Activated CD4-positive, alpha-beta memory T cell treated with anti-CD3 and anti-CD28 coated beads for 36 hours (primary cell): ENCODE results near the gene ADCY1. TPM values are rescaled to one million over a fixed set of nuclear protein-coding genes. Genes with fewer than 3 reads are reported as not detected.

Experiments used
- CTCF ChIA-PET: fragments of 350-600 bp; sonication (Branson Sonifier 250); formaldehyde crosslinking; loops from one replicate; lab custom pipeline; 2021; ENCODE audit warnings: antibody characterized with exemption, inconsistent platforms; lab: Charles Lee
- POLR2A ChIA-PET: fragments of 350-600 bp; sonication (Branson Sonifier 250); formaldehyde crosslinking; loops from one replicate; lab custom pipeline; 2021; ENCODE audit warnings: antibody characterized with exemption; lab: Charles Lee
- DNase-seq: peaks from one replicate; pipeline ENCODE4 v3.0.0-alpha.2; 2020
- H3K27ac Mint-ChIP-seq: one replicate; pipeline ENCODE4 v1.8.0; 2021; ENCODE audit warnings: mixed read lengths
- H3K27me3 Mint-ChIP-seq: one replicate; pipeline ENCODE4 v1.8.0; 2021; ENCODE audit warnings: mixed read lengths
- H3K36me3 Mint-ChIP-seq: one replicate; pipeline ENCODE4 v1.8.0; 2021; ENCODE audit warnings: mixed read lengths
- H3K4me1 Mint-ChIP-seq: one replicate; pipeline ENCODE4 v1.8.0; 2021; ENCODE audit warnings: low read depth, mixed read lengths
- H3K4me3 Mint-ChIP-seq: one replicate; pipeline ENCODE4 v1.8.0; 2021; ENCODE audit warnings: mild to moderate bottlenecking, mixed read lengths
- H3K9me3 Mint-ChIP-seq: one replicate; pipeline ENCODE4 v1.8.0; 2021; ENCODE audit warnings: mixed read lengths
- intact Hi-C: fragments of 100-400 bp; cut with micrococcal nuclease; formaldehyde crosslinking; loops from one replicate; pipeline ENCODE4 v1.15.1; 2023
- total RNA-seq, 2 experiments: library from RNA; stranded (reverse); gene quantifications; one replicate each; pipeline ENCODE4 v1.2.3, GENCODE V29; 2021

Gene ADCY1
- total RNA-seq, 2 experiments from 2014 or later = 0.57 to 0.58 TPM

- Mint-ChIP-seq H3K27me3 (no peaks in the 10 kb centered on the region), H3K9me3 (no peaks in the 10 kb centered on the region), H3K4me3 (no peak overlapping the region), H3K27ac (no peak overlapping the region), H3K4me1 (no peaks in the 10 kb centered on the region), H3K36me3 (no peaks in the 10 kb centered on the region)
- ChIA-PET CTCF (no interaction called here), POLR2A (no interaction called here)
- intact Hi-C loops = no loop called here
- no peak for DNase-seq
Measured at GRCh38 chr7:45599851-45600706, 25.9 kb downstream of the ADCY1 start.

- ChIA-PET POLR2A (no interaction called here), CTCF (no interaction called here)
- Mint-ChIP-seq H3K4me1 (no peaks in the 10 kb centered on the region), H3K4me3 (no peak overlapping the region), H3K27me3 (no peaks in the 10 kb centered on the region), H3K27ac (no peak overlapping the region), H3K36me3 (no peaks in the 10 kb centered on the region), H3K9me3 (no peaks in the 10 kb centered on the region)
- intact Hi-C loops = no loop called here
- peak; percentile 1 for DNase-seq
Measured at GRCh38 chr7:45601094-45601493, 26.9 kb downstream of the ADCY1 start.

- DNase-seq = peak; percentile 2
- Mint-ChIP-seq H3K9me3 (no peaks in the 10 kb centered on the region), H3K4me1 (no peaks in the 10 kb centered on the region), H3K36me3 (no peaks in the 10 kb centered on the region), H3K4me3 (no peak overlapping the region), H3K27me3 (no peaks in the 10 kb centered on the region), H3K27ac (no peak overlapping the region)
- intact Hi-C loops = no loop called here
- CTCF ChIA-PET = no interaction called here
- POLR2A ChIA-PET = no interaction called here
Measured at GRCh38 chr7:45601816-45602540, 27.8 kb downstream of the ADCY1 start.

- intact Hi-C loops = no loop called here
- ChIA-PET CTCF (no interaction called here), POLR2A (no interaction called here)
- DNase-seq = no peak
- Mint-ChIP-seq H3K4me1 (no peaks in the 10 kb centered on the region), H3K9me3 (no peaks in the 10 kb centered on the region), H3K36me3 (no peaks in the 10 kb centered on the region), H3K27ac (no peak overlapping the region), H3K27me3 (peaks cover 7% of the 10 kb centered on the region), H3K4me3 (no peak overlapping the region)
Measured at GRCh38 chr7:45606050-45606449, 31.9 kb downstream of the ADCY1 start.

- Mint-ChIP-seq H3K36me3 (no peaks in the 10 kb centered on the region), H3K27me3 (peaks cover 7% of the 10 kb centered on the region), H3K4me3 (no peak overlapping the region), H3K9me3 (no peaks in the 10 kb centered on the region), H3K27ac (no peak overlapping the region), H3K4me1 (no peaks in the 10 kb centered on the region)
- ChIA-PET POLR2A (no interaction called here), CTCF (no interaction called here)
- intact Hi-C loops = no loop called here
- DNase-seq = no peak
Measured at GRCh38 chr7:45606931-45607330, 32.8 kb downstream of the ADCY1 start.

- Mint-ChIP-seq H3K27me3 (peaks cover 7% of the 10 kb centered on the region), H3K27ac (no peak overlapping the region), H3K4me3 (no peak overlapping the region), H3K36me3 (no peaks in the 10 kb centered on the region), H3K4me1 (no peaks in the 10 kb centered on the region), H3K9me3 (peaks cover 17% of the 10 kb centered on the region)
- ChIA-PET POLR2A (no interaction called here), CTCF (no interaction called here)
- DNase-seq = no peak
- intact Hi-C loops = no loop called here
Measured at GRCh38 chr7:45609180-45609579, 35.0 kb downstream of the ADCY1 start.

GRCh38 chr7:45610019-45610418, 35.9 kb downstream of the ADCY1 start:
- intact Hi-C loops = no loop called here
- Mint-ChIP-seq H3K4me1 (no peaks in the 10 kb centered on the region), H3K9me3 (peaks cover 24% of the 10 kb centered on the region), H3K36me3 (no peaks in the 10 kb centered on the region), H3K27me3 (peaks cover 7% of the 10 kb centered on the region), H3K27ac (no peak overlapping the region), H3K4me3 (no peak overlapping the region)
- no peak for DNase-seq
- ChIA-PET CTCF (no interaction called here), POLR2A (no interaction called here)

GRCh38 chr7:45610660-45611299, 36.6 kb downstream of the ADCY1 start:
- intact Hi-C loops = no loop called here
- Mint-ChIP-seq H3K4me3 (no peak overlapping the region), H3K27ac (no peak overlapping the region), H3K9me3 (peaks cover 28% of the 10 kb centered on the region), H3K4me1 (no peaks in the 10 kb centered on the region), H3K36me3 (no peaks in the 10 kb centered on the region), H3K27me3 (peaks cover 7% of the 10 kb centered on the region)
- no peak for DNase-seq
- ChIA-PET CTCF (no interaction called here), POLR2A (no interaction called here)

- intact Hi-C loops = no loop called here
- Mint-ChIP-seq H3K36me3 (no peaks in the 10 kb centered on the region), H3K4me1 (no peaks in the 10 kb centered on the region), H3K9me3 (peaks cover 60% of the 10 kb centered on the region), H3K27me3 (no peaks in the 10 kb centered on the region), H3K4me3 (no peak overlapping the region), H3K27ac (no peak overlapping the region)
- DNase-seq = no peak
- ChIA-PET CTCF (no interaction called here), POLR2A (no interaction called here)
Measured at GRCh38 chr7:45617166-45617565, 43.0 kb downstream of the ADCY1 start.

- DNase-seq = no peak
- H3K27ac Mint-ChIP-seq = no peak overlapping the region
- CTCF ChIA-PET = no interaction called here
- POLR2A ChIA-PET = no interaction called here
- no peaks in the 10 kb centered on the region for H3K27me3 Mint-ChIP-seq
- peaks cover 22% of the 10 kb centered on the region for H3K9me3 Mint-ChIP-seq
- intact Hi-C loops = no loop called here
- no peaks in the 10 kb centered on the region for H3K36me3 Mint-ChIP-seq
- H3K4me3 Mint-ChIP-seq = no peak overlapping the region
- H3K4me1 Mint-ChIP-seq = no peaks in the 10 kb centered on the region
Measured at GRCh38 chr7:45622058-45622457, 47.9 kb downstream of the ADCY1 start.

GRCh38 chr7:45623157-45623556, 49.0 kb downstream of the ADCY1 start:
- Mint-ChIP-seq H3K27me3 (no peaks in the 10 kb centered on the region), H3K4me3 (no peak overlapping the region), H3K27ac (no peak overlapping the region), H3K9me3 (peaks cover 19% of the 10 kb centered on the region), H3K4me1 (no peaks in the 10 kb centered on the region), H3K36me3 (no peaks in the 10 kb centered on the region)
- intact Hi-C loops = no loop called here
- POLR2A ChIA-PET = no interaction called here
- CTCF ChIA-PET = no interaction called here
- DNase-seq = no peak

- no peaks in the 10 kb centered on the region for H3K27me3 Mint-ChIP-seq
- ChIA-PET POLR2A (no interaction called here), CTCF (no interaction called here)
- H3K9me3 Mint-ChIP-seq = peaks cover 12% of the 10 kb centered on the region
- no peak for DNase-seq
- intact Hi-C loops = no loop called here
- no peaks in the 10 kb centered on the region for H3K4me1 Mint-ChIP-seq
- H3K27ac Mint-ChIP-seq = no peak overlapping the region
- no peak overlapping the region for H3K4me3 Mint-ChIP-seq
- no peaks in the 10 kb centered on the region for H3K36me3 Mint-ChIP-seq
Measured at GRCh38 chr7:45623740-45624391, 49.7 kb downstream of the ADCY1 start.
